ENCODE data around the gene POLR3B. TPM values are rescaled to one million over a fixed set of nuclear protein-coding genes. Genes with fewer than 3 reads are reported as not detected.

POLR3B gene
- total and polyA plus RNA-seq, 2 of the 8 experiments (the other 6 are each of a cell fraction or from before 2014, with no cell fraction given), result 5.0 to 13.2 TPM

DNA sequence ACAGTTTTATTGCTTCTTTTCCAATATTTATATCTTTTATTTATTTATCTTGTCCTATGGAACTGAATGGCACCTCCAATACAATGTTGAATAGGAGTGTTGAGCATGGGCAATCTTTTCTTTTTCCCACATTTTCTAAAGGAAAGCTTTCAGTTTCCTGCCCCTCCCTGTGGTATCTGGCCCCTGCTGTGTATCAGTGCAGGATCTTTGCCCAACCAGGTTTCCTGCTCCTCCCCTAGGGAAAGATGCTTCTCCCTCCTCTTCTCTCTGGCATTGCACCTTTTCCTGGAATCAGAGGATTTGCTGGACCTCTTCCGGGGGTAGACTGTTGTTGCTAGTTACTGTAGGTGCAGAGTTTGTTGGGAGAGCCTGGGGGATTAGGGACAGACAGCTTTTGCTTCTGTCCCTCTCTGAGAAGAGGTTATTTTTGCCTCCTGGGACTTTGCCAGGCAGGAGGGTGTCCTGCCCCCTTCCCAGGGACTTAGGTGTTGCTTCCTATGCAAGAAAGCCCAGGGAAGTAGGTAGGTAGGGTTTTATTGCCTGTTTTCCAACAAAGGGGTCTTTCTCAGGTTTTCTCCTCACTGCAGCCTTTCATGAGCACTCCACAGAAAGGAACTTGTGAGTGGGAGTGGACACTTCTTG lies 67.6 kb downstream of the POLR3B start:
- Histone ChIP-seq H2BK5ac (ENCODE audit: low read depth, low read length) (no peak overlapping the region), H3K4me2 (ENCODE audit: insufficient read depth in 1 of 2, low read depth in 2 of 2, low read length in 2 of 2) (no peak overlapping the region), H2AFZ (ENCODE audit: low read length) (no peak overlapping the region), H3K9me3 (ENCODE audit: insufficient read depth in 2 of 2, low read depth in 1 of 2, low read length in 1 of 2) (no peaks in the 10 kb centered on the region), H3K4ac (replicated peaks; ENCODE audit: insufficient read length, low read depth, low read length) (no peak overlapping the region), H2BK20ac (ENCODE audit: low read length) (no peak overlapping the region), H4K91ac (replicated peaks; ENCODE audit: insufficient read length, low read length) (no peak overlapping the region), H3K14ac (ENCODE audit: insufficient read length) (no peak overlapping the region), H3K9ac (replicated peaks in 1 of 4; ENCODE audit: extremely low read depth in 1 of 4, low read depth in 3 of 4, low read length in 3 of 4) (no peak overlapping the region), H3K79me2 (ENCODE audit: control insufficient read depth in 1 of 2, insufficient read depth in 2 of 2, low read length in 2 of 2) (no peaks in the 10 kb centered on the region), H3K56ac (replicated peaks; ENCODE audit: insufficient read length, low read depth, low read length) (no peak overlapping the region), H3K79me1 (ENCODE audit: low read depth, low read length) (no peaks in the 10 kb centered on the region), H3K4me1 (replicated peaks in 1 of 4; ENCODE audit: control insufficient read depth in 3 of 4, insufficient read depth in 4 of 4, low read length in 3 of 4) (no peaks in the 10 kb centered on the region), H4K5ac (ENCODE audit: insufficient read length, low read depth, low read length) (no peak overlapping the region), H3K27me3 (replicated peaks in 1 of 4; ENCODE audit: control insufficient read depth in 3 of 4, extremely low read depth in 1 of 4, insufficient read depth in 3 of 4, low read length in 3 of 4) (no peaks in the 10 kb centered on the region), H4K8ac (ENCODE audit: extremely low read depth, insufficient read depth, low read length) (no peak overlapping the region), H4K20me1 (replicated peaks in 1 of 2; ENCODE audit: control insufficient read depth in 1 of 2, insufficient read depth in 2 of 2, low read length in 2 of 2) (no peaks in the 10 kb centered on the region), H3K27ac (ENCODE audit: low read depth, low read length) (no peak overlapping the region), H2BK12ac (ENCODE audit: low read depth, low read length) (no peak overlapping the region), H2BK120ac (replicated peaks; ENCODE audit: low read depth, low read length) (no peak overlapping the region), H3K18ac (ENCODE audit: extremely low read depth, low read length) (no peak overlapping the region), H2BK15ac (ENCODE audit: low read length) (no peak overlapping the region), H3K23me2 (ENCODE audit: low read depth, low read length) (no peaks in the 10 kb centered on the region), H3K36me3 (ENCODE audit: control insufficient read depth in 2 of 4, insufficient read depth in 4 of 4, low read length in 3 of 4) (no peaks in the 10 kb centered on the region; a peak in 1 of 8 replicates), H2AK5ac (ENCODE audit: low read depth, low read length) (no peak overlapping the region), H3K4me3 (ENCODE audit: extremely low read depth in 1 of 4, insufficient read depth in 2 of 4, low read depth in 3 of 4, low read length in 4 of 4) (no peak overlapping the region), H3K23ac (ENCODE audit: insufficient read length) (no peak overlapping the region)
- CTCF ChIA-PET (ENCODE audit: partially characterized antibody), result interaction anchor here (0.6 kb wide), 1 partner anchor 68 kb away, joined by 4 read pairs; no protein-coding TSS in a partner anchor
- FAIRE-seq, result peak; percentile 71
- DNase-seq (ENCODE audit: low read depth in 1 of 2, low spot score in 2 of 2), result no peak
- 76% methylated on average over 1 of the region's 1 CpG; no CpG with 5 or more reads in 1 of the 2 experiments for WGBS, 2 experiments (ENCODE audit: extremely low coverage in 1 of 2, insufficient coverage in 1 of 2, insufficient read length in 1 of 2, insufficient replicate concordance in 2 of 2, low coverage in 1 of 2, low lambda C conversion rate in 2 of 2, missing lambda C conversion rate in 1 of 2)
- TF ChIP-seq BACH1 (IDR thresholded peaks at IDR 0.05; ENCODE audit: low read length) (no peak), CHD1 (IDR thresholded peaks at IDR 0.05; ENCODE audit: low read depth, low read length) (no peak), SP1 (IDR thresholded peaks at IDR 0.05; ENCODE audit: low read depth, low read length) (no peak), EGR1 (IDR thresholded peaks at IDR 0.05; ENCODE audit: borderline replicate concordance, low read depth, low read length) (no peak), RBBP5 (IDR thresholded peaks at IDR 0.05; ENCODE audit: borderline replicate concordance, low read depth, low read length) (no peak), RNF2 (IDR thresholded peaks at IDR 0.05; ENCODE audit: borderline replicate concordance, low read depth, low read length, missing control alignments, poor library complexity, severe bottlenecking) (no peak), BRCA1 (IDR thresholded peaks at IDR 0.05; ENCODE audit: low read depth, low read length) (no peak), SIX5 (IDR thresholded peaks at IDR 0.05; ENCODE audit: low read depth, low read length) (no peak), TCF12 (IDR thresholded peaks at IDR 0.05; ENCODE audit: low read depth, low read length) (no peak), TAF7 (optimal IDR thresholded peaks at IDR 0.05; ENCODE audit: borderline replicate concordance, low read depth, low read length) (no peak)
- TF ChIP-seq, protein P1, sequence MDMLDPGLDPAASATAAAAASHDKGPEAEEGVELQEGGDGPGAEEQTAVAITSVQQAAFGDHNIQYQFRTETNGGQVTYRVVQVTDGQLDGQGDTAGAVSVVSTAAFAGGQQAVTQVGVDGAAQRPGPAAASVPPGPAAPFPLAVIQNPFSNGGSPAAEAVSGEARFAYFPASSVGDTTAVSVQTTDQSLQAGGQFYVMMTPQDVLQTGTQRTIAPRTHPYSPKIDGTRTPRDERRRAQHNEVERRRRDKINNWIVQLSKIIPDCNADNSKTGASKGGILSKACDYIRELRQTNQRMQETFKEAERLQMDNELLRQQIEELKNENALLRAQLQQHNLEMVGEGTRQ (IDR thresholded peaks at IDR 0.05; ENCODE audit: low read length), result no peak
- TF ChIP-seq, protein P2, sequence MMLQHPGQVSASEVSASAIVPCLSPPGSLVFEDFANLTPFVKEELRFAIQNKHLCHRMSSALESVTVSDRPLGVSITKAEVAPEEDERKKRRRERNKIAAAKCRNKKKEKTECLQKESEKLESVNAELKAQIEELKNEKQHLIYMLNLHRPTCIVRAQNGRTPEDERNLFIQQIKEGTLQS (IDR thresholded peaks at IDR 0.05; ENCODE audit: insufficient read depth, low read depth, low read length), result no peak
- POLR2A ChIA-PET (ENCODE audit: partially characterized antibody), result no interaction called here

Measured in H1 (cell line).